GM04503 (cell line): Measurements from ENCODE around the gene SMIM15.

Experiments used
- DNase-seq: peaks from one replicate; pipeline ENCODE4 v3.0.0-alpha.2; 2012; ENCODE audit warnings: low read depth

Gene SMIM15

DNA sequence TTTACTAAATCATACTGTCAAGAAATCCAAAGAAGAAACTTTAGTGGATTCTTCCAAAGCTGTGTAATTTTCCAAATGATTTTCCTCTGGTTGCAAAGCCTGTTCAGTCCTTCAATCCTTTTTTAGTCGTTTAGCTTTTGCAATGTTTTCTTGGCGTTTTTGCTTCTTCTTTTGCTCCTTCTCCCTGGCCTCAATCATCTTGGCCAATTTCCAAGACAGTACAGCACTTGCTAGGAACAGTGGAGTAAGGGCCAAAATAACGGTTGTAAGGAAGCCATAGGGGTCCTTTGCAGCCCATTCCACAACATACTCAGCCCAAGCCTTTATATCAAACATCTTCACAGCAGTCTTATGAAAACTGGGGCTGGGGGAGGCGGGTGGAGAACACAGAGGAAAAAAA is 2.4 kb downstream of the SMIM15 start:
- DNase-seq: no peak

DNA sequence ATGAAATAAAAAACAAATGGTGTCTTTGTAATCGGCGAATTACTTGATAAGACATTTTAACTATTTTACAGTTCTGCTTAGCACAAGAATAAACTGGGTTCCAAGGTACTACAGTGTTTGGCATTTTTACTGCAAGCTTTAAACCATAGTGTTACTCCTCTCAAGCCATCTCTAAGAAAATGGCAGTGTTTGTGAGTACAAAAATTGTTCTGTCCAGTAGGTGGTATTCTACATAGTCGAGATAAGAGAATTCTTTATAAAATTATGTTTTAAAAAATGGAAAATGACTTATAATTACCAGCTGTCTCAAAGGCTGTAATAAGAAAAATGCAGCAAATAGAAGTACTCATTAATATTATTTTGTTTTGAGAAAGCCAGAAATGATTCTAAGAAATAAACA is 3.2 kb downstream of the SMIM15 start:
- no peak for DNase-seq

DNA sequence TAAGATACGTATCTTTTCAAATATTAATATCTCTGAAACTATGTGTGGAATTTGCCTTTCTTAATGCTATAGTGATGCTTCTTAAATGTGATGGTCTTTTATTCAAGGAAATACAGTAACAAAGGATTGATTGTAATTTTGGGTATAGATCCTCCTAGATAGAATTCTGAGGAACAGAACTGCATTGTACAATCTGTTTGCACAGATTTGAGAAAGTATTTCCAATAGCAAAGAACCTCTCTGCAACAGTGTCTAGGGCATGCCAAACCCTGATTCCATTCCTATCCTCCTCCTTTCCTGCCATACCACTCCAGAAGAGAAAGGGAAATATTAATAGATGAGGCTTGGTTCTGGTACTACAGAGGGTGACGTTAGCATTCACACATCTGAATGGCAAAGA is 10.4 kb downstream of the SMIM15 start:
- DNase-seq: no peak

DNA sequence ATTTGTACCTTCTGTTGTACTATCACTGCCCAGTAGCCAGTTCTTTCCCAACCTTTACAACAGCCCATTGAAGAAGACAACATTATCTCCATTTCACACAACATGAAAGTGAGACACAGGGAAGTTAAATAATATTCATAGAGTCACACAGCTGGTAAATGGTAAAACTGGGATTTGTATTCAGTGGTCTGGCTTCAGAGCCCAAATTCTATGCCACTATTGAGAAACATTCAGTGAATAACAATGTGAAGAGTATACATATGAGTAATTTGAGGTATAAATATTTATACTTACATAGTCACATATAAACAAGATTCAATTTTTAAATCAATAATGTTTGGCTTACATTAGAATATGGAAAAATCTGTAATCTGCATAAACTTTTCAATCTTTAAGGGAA is 13.8 kb downstream of the SMIM15 start:
- DNase-seq: no peak

DNA sequence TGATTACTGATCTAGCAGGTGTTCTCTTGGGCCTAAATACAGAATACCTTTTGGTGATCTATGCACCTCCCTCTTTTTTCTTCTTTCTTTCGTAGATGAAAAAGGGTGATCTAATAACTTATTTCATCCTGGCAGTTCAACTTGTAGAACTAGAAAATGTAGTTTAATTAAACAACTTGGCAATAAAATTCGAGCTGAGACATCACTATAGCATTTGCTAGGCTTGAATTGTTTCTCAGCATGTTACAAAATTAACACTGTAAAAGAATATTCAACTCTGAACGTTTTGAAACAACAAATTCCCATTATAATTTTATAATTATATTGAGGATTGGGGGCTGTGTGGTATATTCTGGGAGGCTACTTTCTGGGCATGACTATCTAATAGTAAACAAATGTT is 19.5 kb downstream of the SMIM15 start:
- DNase-seq: no peak

DNA sequence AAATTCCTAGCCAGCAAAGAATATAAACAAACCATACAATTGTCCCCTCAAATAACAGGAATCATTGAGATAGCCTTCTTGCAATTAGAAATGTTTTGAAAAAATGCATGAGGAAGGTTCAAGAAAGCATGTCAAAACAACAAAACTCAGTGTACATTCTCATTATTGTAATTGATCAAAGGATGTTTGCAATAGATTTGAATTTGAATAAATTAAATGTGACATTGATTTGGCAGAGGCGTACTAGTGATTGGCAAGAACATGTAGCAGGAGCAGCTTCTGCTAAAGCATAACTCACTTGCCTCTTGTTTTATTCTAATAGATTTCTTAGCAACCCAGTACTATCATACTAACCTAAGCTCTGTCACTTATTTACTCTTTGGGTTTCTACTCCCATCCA is 19.9 kb downstream of the SMIM15 start:
- no peak for DNase-seq

DNA sequence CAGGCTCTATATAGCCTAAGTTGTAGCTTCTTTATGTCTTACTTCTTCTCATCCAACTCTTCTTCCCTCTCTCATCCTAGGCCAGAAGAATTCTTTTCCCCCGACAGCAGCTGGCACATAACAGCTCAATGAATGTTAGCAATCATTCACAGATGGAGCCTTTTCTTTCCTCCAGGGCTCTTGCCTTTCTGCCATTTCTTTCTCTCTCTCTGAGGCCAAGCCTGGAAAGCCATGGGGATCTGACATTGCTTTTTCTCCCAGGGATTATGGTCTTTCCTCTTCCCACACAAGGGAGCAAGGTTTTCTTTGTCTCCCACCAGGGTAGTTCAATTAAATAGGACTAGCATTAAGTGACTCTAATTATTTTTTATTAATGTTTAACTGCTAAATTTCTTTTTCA is 20.5 kb downstream of the SMIM15 start:
- no peak for DNase-seq

DNA sequence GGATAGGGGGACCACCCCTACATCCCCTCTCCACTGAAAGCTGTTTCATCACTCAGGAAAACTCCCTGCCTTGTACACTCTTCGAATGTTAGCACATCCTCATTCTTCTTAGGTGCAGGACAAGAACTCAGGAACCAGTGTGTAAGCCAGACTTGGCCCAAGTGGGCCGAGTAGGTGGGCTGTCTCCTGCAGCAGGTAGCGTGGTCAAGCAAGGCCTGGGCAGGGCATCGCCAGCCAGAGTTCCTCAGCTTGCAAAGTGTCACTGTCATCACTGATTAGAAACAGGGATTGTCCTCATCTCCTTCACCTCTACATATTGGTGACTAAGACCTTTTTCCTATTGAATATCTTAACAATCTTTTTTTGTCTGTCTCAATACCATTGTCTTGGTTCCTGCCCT is 22.3 kb downstream of the SMIM15 start:
- DNase-seq: no peak

DNA sequence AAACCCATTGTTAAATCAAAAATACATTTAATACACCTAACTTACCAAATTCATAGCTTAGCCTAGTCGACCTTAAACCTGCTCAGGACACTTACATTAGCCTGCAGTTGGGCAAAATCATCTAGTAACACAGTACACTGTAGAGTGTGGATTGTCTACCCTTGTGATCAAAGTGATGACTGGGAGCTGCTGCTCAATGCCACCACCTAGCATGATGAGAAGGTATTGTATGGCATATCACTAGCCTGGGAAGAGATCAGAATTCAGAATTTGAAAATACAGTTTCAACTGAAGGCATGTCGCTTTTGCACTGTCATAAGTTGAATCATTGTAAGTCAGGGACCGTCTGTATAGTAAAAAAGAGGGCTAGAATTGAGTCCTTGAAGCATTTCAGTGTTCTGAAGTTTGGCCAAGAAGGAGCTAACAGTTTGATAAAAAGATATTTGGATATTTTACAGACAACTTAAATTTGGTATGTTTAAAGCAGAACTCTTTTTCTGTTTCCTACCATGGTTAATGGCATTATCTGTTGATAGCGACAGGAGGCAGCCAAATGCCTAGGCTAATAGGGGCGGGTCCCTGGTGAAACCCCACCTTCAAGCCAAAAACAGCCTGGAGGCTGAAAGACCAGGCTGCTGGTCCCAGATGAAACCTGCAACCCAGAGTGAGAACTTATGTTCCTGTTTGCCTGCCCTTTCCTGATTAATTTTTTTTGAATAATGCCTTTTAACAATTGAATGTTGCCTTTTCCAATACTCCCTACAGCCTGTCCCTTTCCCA is 23.0 kb downstream of the SMIM15 start:
- no peak for DNase-seq

DNA sequence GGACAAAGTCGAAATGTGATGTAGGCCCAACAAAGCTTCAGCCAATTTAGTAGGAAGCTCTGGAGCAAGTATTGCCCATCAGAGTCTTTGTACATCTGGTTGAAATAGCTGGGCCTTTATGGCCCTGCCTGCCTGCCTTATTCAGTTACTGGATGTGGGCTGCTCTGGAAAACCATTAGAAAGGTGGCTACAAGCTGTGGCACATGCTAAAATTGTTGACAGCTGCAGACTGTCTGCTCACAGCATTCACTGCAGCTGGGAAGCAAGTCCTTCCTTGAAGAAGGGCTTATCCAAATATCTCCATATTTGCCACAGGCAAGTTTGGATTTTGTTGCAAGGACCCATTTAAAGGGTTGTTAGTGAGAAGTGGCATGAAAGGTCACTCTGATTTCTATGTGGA is 24.4 kb downstream of the SMIM15 start:
- DNase-seq: no peak

DNA sequence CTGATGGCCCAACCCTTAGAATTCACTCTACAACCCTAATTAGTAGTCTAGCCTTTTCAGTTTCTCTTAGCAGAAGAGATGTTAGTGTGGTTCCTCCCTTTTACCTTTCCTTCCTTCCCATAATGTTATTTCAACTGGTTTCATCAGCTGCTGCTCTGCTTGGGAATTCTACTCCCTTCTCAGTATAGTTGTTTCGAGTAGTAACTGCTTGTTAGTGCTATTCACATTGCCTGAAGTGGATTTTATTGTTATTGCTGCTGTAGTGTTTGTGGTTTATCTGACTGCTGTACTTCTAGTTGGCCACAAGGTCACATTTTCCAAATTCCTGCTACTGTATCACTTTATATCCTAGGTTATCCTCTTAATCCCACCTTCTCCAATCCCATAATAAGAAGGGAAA is 29.7 kb downstream of the SMIM15 start:
- peak; percentile 25 for DNase-seq

DNA sequence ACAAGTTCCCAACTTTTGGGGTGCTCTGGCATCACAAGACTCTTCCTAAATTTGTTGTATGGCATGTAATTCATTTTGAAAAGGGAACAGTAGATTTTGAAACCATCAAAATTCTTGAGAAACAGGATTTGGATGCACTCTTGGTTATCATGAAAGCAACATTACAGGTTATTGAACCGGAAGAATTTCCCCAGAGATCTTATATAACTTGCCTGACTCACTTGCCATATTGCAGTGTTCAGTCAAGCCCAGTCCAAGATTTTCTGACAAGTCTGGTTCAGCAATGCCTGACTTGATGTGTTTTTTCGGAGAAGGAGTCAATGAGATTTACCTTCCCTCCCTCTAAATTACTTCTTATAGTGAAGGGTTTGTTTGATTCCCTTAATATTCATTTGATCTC is 32.0 kb downstream of the SMIM15 start:
- DNase-seq: no peak

DNA sequence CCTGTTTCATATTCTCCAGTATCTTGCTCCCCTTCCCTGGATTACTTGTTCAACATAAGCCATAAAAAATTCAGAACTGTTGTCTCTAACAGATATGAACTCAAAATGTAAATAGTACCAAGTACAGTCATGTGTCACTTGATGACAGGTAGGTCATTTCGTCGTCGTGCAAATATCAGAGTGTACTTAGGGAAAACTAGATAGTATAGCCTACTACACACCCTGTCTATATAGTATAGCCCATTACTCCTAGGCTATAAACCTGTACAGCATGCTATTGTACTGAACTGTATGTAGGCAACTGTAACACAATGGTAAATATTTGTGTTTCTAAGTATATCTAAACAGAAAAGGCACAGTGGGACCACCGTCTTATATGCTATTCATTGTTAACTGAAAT is 39.1 kb downstream of the SMIM15 start:
- DNase-seq: no peak

DNA sequence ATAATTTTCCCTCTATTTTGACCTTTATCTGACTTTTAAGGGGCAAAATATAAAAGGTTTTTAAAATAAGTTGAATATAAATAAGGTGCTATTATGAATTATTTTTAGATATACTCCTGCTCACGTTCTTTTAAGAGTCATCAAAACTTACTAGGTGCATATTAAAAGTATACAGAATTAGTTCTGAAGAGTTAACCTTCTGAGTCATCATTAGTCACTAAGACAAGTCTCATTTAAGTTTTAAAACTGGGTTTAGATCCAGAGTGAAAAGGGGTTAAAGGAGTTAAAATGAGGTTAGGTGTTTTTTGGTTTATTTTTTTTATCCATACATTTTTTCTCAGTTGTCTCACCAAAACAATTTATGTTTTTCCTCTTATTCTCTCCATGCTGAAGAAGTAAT is 41.7 kb downstream of the SMIM15 start:
- DNase-seq: no peak

DNA sequence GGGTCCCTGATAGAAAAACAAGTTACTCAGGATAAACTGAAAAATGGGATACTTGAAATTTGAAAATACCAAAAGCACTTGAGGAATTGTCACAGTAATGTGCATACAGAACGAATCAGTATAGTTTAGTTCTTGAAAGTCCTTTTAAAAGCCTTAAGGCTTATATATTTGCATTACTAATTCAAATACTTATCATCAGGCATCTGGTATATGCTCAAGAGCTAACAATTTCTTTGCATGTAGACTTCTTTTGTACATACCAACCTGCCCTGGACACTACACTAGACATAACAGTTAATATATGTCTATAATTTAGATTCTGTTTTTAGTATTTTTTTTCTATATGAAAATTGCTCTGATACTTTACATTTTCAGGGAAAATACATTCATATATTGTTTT is 43.2 kb downstream of the SMIM15 start:
- no peak for DNase-seq

DNA sequence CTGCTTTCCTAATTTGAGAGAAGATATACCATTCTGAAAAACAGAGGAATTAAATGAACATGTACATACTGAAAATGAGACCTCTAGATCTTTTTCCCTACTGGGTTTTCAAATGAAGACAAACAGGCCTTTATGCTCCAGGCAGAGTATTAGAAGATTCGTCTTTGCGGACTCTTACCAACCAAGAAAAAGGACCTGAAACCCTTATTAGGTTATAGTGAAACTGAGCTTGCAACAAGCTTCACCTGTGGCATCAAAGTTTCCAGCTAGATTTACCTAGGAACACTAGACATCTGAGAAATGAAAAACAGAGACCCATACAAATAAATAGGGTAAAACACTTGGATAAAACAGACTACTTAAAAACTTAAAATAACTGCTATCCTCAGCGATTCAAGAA is 46.3 kb downstream of the SMIM15 start:
- DNase-seq: no peak

DNA sequence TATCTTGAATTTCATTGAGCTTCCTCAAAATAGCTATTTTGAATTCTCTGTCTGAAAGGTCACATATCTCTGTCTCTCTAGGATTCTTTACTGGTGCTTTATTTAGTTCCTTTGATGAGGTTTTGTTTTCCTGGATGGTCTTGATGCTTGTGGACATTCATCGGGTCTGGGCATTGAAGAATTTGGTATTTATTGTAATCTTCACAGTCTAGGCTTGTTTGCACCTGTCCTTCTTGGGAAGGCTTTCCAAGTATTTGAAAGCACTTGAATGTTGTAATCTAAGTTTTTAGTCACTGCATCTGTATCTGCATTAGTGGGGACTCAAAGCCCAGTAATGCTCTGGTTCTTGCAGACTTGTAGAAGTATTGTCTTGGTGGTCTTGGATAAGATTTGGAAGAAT is 47.8 kb downstream of the SMIM15 start:
- DNase-seq: no peak
